HG02763 (cell line): ENCODE data around the gene SYCE3.
A peak's percentile ranks its signal among the peaks of the same experiment; 100 is the strongest.

Experiments
- ATAC-seq: cut with Tn5 transposase; IDR thresholded peaks from one replicate; pipeline ENCODE4 v1.9.1; 2021; ENCODE audit warnings: mild to moderate bottlenecking, moderate library complexity; ENCODE audit not compliant: unreplicated experiment

Gene SYCE3

DNA sequence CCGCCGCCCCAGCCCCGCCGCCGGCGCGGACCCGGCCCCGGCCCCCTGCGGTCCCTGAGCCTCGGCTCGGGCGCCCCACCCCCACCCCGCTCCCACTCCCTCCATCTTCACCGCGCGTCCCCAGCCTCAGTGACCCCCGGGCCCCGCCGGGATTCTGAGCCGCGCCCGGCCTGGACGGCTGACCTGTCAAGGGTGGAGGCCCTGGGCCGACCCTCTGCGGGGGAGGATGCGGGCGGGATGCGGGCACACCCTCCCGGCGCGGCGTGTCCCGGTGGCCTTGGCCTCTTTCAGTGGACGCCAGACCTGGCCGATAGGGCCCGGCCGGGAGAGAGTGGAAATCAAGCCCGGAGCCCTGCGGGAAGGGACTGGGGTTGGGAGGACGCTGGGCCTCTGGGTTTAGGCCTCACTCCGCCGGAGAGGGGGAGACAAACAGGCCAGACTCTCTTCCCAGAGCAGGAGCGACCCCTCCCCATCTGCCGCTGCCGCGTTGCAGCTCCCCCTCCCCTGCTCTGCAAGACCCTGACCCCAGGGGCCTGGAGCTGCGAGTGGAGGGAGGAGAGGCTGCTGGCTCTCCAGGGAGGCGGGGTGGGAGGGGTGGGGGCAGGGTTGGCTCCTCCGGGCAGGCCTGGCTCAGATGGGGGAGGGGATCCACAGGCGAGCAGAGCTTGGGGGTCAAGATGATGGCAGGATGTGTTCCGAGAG, 38.4 kb upstream of the SYCE3 start:
- ATAC-seq: no peak

DNA sequence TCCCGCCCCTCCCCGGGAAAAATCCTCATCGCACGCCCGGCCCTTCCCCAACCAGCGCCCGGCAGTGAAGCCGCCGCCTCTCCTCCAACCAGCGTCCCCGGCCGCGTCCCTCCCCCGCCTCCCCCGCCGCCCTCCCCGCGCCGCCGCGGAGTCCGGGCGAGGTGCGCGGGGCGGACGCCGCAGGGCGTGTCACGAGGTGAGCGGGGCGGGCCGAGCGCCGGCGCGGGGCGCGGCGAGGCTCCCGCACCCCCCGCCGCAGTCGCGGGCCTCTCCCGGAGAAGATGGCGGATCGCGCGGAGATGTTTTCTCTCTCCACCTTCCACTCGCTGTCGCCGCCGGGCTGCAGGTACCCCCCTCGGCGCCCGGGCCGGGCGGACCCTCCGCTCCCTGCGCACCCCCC, 37.8 kb upstream of the SYCE3 start, which contains the start of gene MAPK8IP2:
Gene MAPK8IP2, plus strand, starts transcription at position 256 of the 400 bp plus-strand sequence. Its CDS starts 26 bp downstream, at position 282.
- ATAC-seq: no peak

DNA sequence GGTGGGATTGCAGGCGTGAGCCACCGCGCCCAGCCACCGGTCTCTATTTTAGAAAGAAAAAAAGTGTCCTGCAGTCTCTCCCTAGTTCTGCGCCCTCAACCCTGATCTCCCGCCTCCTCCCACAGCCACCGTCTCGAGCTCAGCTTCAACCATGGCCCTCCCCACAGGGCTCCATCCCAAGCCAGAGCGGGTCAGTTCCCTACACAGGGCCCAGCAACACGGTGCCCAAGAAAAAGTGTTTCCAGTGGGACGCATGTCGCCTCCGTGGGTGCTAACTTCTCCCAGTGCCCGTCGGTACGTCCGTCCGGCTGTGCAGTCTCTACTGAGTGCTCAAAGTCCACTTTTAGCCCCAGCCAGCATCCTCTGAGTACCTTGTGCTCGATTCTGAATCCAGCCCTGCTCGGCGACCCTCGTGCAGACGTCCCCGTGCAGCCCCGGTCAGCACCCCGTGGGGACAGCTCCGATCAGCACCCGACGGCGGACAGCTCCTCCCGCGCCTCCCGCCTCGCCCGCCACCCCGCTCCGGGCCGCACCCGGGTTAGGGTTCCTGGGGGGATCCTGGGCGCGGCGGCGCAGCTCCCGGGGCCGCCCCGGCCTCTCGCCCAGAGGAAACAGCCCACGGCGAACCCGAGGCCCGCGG, 37.2 kb upstream of the SYCE3 start:
- no peak for ATAC-seq

DNA sequence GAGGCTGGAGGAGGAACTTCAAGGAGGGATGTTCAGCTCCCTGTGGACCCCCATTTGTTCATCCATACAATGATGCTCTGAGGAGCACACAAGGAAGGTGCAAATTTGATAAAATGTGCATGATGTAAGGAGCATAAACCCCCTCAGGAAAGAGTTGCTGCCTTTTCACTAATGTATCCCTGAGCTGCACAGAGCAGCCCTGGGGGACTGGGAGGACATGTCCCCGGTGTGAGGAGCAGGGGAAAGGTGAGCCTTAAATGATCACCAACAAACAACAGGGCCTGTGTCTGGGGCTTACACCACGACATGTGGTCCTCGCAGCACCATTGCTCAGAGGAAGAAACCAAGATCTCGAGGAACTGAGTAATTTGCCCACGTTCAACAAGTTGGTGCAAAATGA, 34.4 kb upstream of the SYCE3 start:
- no peak for ATAC-seq

DNA sequence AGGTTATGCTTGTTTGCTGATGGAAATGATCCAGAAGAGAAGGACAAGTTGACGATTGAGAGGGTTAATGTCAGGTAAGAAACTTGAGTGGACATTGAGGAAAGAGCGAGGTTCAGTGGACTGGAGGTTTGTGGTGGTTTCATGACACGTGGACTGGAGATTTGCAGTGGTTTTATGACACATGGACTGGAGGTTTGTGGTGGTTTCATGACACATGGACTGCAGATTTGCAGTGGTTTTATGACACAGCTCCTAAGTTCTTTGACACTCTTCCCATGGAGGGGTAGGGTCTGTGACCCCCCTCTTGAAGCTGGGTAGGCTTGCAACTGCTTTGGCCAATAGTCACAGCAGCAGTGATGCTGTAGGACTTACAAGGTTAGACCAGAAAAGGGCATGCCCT, 32.5 kb upstream of the SYCE3 start:
- ATAC-seq: no peak

DNA sequence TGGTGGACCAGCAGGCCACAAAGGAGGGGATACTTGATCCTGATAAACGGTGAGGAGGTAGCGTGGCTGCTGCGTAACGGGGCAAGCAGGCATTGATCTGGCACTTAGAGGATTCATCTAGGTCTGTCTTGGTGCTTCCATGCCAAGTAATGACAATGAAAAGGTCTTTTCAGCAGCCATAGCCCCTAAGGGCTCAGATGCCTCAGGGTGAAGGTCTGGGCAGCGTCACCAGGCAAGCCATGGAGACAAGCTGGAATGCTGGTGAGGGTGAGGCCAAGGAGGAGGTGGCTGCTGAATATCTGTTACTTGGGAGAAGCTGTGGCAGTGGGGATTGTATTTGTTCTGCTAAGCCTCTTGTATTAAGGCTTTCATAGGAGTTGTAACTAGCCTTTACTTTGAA, 24.7 kb upstream of the SYCE3 start:
- no peak for ATAC-seq

DNA sequence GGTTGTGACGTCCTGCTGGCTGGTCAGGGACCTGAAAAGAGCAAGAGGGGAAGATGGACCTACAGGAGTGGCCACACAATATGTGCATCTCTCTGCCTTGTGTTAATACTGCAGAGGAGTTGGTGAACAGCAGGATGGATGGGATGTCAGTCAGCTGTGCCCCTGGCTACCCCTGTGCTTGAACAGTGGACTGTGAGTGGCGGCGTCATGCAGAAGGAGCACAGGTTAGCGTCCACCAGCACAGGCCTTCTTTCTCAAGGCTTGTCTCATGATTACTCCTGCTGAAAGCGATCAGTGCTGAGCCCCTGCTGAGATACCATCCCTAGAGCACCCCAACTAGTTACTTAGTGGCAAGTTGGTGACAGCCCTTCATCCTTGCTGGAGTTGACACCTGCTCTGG, 23.7 kb upstream of the SYCE3 start:
- ATAC-seq: no peak

DNA sequence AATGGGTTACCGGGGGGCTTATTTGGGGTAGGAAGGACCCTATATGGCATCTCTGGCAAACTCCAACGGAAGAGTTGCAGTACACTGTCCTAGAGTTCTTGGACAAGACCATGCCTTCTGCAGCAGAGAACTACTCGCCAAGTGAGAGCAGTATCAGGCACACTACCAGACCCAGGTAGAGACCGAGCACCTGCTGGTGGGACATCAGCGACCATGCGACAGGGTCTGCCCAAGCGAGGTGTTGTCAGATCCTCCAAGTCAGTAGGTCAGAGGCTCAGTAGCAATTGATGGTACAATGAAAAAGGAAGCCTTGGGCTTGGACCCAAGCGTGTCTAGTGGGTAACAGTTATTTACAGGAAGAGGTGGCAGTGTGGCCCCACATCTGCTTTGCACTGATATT, 23.1 kb upstream of the SYCE3 start:
- no peak for ATAC-seq

DNA sequence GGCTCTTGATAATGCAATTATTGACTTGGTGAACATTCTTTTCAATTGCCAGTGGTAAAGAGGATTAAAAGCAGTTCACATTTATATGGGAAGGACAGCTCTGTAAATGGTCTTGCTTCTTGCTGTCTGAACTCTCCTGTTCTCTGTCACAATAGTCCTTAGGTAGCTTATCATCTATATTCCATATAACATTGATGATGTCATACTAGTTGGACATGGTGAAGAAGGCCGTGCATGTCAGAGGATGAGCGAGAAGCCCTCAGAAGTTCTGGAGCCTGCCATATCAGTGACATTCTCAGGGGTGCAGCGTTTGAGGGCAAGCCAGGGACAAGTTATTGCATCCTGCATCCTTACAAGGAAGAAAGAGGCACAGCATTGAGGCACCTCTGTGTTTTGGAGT, 22.5 kb upstream of the SYCE3 start:
- no peak for ATAC-seq

DNA sequence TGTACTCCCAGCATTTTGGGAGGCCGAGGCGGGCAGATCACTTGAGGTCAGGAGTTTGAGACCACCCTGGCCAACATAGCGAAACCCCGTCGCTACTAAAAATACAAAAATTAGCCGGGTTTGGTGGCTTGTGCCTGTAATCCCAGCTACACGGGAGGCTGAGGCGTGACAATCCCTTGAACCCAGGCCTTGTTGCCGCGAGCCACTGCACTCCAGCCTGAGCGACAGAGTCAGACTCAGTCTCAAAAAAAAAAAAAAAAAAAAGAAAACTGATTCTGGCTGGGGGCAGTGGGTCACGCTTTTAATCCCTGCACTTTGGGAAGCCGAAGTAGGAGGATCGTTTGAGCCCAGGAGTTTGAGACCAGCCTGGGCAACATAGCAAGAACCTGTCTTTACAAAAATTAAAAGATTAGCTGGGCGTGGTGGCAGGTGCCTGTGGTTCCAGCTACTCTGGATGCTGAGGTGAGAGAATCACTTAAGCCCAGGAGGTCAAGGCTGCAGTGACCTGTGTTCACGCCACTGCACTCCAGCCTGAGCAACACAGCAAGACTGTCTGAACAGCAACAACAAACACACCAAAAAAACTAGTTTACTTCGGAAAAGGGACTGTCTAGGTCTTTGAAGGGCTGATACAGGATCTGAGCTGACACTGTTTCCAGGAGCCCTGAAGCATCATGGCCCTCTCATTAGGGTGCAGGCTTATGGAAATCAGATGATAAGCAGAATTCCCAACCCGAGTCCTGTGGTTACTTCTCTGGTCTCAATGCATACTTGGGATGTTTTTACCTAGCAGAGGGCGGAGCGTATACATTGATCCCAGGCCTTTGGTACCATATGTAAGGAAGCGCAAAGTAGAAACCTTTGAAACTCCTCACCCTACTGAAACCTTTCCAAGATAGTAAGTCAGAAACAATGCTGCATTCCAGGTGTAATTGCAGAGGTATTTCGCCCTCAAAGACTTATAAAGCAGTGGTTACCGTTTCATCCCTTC, 21.7 kb upstream of the SYCE3 start:
- ATAC-seq: no peak

DNA sequence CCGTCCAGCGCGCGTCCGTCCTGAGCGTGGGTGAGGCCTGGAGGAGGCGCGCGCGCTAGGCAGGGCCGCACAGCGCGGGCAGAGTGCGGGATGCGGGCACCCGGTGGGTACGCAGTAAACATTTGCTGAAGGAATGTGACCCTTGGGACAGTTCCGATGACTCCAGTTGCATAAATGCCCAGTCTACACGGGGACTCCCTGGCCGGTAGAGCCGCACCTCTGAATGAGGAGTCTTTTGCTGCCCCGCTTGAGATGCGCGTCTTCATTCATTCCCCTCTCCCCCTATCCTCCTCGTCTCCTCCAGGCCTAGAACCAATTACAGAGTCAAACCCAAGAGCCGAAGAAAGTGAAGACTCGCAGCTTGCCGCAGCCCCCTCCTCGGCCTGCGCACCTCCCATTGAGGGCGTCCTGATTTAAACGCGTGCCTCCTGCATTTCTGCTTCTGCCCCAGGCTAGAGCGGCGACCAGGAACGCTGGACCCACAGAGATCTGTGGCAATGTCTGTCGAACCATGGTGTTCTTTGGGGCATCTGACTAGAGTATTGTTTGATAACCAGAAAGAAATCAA, 20.7 kb upstream of the SYCE3 start:
- peak; percentile 17 for ATAC-seq

DNA sequence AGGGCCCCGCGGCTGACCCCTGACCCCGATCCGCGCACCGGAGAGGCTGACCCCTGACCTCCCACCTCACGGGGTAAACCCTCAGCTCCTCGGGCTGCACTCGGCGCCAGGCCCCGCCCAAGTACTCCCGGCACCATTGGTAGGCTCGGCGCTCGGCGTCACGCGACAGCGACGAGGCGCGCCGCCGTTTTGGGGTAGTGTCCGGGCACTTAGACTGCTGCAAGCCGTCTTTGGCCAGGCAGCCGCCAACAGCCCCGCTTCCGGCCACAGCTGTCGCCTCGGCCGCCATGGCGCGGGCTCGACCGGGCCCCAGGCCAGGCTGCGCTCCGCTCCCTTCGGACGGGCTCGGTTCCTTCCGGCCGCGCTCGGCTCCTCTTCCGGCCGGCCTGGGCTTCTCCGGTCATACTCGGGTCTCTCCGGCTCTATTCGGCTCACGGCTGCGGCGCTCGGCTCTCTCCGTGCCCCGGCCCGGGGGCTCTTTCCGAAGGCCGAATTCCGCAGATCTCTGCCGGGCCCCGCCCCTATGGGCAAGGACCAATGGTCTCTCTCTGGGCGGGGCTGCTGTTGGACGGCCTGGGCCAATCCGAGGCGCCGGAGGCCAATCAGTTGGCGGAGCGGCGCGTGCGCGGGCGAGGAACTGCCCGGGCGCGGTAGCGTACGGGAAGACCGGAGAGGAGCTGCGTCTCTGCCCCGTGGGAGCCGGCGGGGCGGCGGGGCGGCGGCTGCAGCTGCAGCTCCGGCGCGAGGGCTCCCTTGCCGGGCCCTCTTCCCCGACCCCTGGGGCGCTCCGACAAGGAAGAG, 20.0 kb upstream of the SYCE3 start, which contains the start of gene CHKB:
Gene CHKB, minus strand, starts transcription at position 357 of the 801 bp plus-strand sequence. Its CDS starts 68 bp downstream, at position 289.
- peak; percentile 92 for ATAC-seq

DNA sequence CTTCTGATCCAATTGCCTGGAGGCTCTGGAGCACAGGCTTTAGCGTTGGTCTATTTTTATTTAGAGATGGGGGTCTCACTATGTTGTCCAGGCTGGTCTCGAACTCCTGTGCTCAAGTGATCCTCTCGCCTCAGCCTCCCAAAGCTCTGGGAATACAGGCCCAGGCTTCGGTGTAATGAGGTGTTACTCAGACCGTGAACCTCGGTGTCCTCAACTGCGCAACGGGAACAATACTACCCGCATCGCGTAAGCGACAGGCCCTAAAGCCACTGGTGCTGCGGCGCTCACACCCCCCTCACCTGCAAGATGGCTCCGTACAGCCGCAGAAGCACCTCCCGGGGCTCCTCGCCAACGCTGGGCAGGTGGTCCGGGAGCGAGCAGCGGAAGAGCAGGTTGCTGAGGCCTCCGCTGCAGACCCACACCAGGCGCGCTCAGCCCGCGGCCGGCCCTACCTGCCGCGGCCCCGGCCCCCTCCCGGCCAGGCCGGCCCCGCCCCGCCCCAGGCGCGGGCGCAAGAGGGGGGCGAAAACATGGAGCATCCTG, 19.3 kb upstream of the SYCE3 start:
- no peak for ATAC-seq

DNA sequence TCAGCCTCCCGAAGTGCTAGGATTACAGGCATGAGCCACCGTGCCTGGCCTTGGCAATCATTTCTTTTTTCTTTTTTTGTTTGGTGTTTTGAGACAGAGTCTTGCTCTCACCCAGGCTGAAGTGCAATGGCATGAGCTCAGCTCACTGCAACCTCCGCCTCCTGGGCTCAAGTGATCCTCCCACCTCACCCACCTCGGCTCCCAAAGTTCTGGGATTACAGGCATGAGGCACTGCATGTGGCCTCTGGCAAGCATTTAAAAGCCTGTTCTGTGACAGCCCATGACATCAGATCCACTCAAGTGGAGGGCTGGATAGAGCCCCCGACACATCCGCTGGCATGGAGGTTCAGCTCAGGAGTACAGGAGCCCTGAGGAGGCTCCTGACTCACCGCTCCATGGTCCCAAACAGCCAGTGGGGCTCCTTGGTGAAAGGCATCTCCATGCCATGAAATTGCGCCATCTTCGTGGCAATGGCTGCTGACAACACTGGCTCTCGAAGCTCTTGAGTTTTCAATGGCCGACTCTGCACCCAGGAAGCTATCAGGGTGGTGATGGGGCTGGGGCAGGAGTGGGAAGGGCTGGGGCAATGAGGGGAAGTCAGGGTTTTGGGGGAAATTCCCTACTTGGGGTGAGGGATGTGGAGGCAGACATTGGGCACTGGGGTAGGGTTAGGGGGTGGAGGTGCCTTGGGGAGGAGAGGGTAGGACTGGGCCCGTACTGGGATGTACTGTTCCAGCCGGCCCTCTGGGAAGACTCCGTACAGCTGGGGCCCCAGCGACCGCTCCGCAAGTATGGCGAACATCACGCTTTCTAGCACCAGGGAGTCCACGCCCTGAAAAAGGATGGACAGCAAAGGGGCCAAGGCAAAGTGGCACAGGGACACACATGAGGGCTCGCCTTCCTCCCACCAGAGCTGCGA, 18.6 kb upstream of the SYCE3 start:
- ATAC-seq: no peak

DNA sequence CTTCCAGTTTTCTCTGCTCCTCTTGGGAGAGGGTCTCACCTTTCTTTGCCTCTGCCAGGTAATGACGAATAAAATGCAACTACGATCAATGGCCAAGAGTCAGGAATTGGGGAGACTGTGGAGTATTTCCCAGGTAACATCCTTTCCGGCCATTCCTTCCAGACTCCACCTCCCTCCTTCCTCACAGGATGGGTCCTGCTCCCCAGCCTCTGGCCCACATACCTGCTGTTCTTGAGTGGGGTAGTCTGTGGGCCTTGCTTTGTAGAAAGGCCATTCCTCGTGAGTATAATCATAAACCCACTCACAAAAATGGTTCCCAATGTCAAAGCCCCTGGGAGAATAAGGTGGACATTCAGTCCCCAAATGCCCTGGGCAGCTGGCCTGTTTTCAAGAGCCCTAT, 17.0 kb upstream of the SYCE3 start:
- ATAC-seq: no peak

DNA sequence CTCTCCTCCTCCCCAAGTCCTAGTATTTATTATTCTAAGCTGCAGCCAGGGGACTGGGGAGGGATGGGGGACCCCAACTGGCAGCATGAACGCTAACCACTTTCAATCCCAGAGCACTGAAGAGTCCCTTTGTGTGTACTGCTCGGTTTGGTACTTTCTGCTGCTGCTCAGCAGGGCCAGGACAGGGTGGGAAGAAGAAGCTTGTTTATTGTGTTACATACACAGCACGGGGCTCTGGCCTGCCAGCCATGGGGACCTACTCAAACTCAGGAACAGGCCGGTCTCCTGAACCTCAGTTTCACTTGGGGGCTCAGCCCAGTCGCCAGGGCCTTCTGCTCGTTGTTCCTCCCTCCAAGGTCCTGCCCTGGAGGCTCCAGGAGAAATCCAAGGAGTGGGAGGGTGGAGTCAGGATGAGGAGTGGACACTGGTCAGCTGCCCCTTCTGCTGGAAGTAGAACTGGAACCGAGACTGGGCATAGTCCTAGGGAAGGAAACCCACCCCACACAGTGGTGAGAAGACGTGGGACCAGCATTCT, 16.1 kb upstream of the SYCE3 start:
- no peak for ATAC-seq

DNA sequence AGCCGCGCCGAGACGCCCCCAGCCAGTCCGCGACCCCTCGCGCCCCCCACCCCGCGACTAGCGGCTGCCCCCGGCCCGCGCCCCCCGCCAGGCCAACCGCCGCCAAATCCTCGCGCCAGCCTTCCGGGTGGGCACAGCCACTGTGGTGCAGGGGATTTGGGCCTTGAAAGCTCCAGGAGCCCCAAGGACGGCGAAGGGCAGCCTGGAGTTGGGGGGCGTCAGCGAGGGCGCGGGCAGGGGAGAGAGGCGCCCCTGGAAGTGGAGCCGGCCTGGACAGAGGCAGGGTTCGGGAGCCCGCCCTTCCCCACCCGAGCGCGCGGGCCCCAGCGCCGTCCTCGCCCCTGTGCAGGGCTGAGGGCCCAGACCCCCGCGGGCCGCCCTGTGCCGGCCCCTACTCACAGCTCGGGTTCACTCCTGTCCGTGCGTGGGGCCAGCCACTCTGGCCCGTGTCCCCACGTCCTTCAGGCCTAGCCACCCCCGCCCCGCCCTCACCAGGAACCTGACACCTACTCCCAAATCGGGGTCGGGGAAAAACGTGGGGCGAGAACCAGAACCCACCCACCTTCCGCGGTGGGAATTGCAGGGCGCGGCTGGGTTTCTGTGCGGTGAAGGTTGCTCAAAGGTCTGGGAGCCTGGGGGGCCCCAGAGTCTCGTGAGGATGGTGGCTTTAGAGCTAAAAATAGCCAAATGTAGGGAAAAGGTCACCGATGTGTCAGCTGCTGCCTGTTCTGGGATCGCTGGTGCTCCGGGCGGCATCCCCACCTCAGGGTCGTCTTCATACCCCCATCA, 15.5 kb upstream of the SYCE3 start, which contains the start of gene CPT1B:
Gene CPT1B, minus strand, starts transcription at position 441 of the 789 bp plus-strand sequence. CDS start 512 bp downstream, outside the sequence.
- no peak for ATAC-seq

DNA sequence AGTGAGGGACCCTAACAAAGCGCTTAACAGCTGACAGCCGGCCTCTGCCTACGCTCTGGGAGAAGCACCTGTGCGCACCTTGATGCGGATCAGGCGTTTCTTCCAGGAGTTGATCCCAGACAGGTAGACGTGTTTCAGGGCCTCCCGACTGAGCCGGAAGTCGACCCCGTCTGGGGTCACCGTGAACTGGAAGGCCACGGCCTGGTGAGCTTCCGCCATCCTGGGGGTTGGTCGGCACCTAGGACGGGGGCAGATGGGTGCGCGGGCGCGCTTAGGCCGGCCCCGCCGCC, 14.9 kb upstream of the SYCE3 start:
- no peak for ATAC-seq
